K562 (cell line): ENCODE data around the gene TLE6. TPM values are rescaled to one million over a fixed set of nuclear protein-coding genes. Genes with fewer than 3 reads are reported as not detected.

ENCODE experiments used
- ATF7 ChIP-seq: fragments of 450-650 bp; IDR thresholded peaks from 2 replicates; pipeline ENCODE4 v1.7.1; 2014; ENCODE audit warnings: mild to moderate bottlenecking, moderate library complexity
- CBX2 ChIP-seq: fragments of 200-600 bp; sonication (generic); IDR thresholded peaks from one replicate; pipeline ENCODE4 v1.6.1; 2012; ENCODE audit warnings: mild to moderate bottlenecking, low read length, inconsistent platforms; ENCODE audit not compliant: insufficient read depth, poor library complexity, severe bottlenecking
- E2F3 ChIP-seq: fragments of 250-450 bp; sonication (Bioruptor Pico); IDR thresholded peaks from 2 replicates; pipeline ENCODE4 v1.4.0; 2020; ENCODE audit warnings: mild to moderate bottlenecking
- EP400 ChIP-seq: fragments of 450-650 bp; IDR thresholded peaks from 2 replicates; pipeline ENCODE4 v1.6.1; 2017; ENCODE audit warnings: antibody characterized with exemption, mild to moderate bottlenecking, moderate library complexity
- ID3 ChIP-seq, 2 experiments: fragments of 250-450 bp in 1 of 2; fragments of 450-650 bp in 1 of 2; sonication (Bioruptor Pico) in 1 of 2; IDR thresholded peaks; 2 replicates each; pipeline versions ENCODE4 v1.6.1 to v1.8.0; 2016 to 2021; ENCODE audit warnings: mild to moderate bottlenecking in 2 of 2, moderate library complexity in 2 of 2, missing compliant biosample characterization in 1 of 2, missing genetic modification characterization in 1 of 2
- MECOM ChIP-seq: fragments of 250-450 bp; sonication (Bioruptor Pico); IDR thresholded peaks from 2 replicates; pipeline ENCODE4 v1.8.0; 2022; ENCODE audit warnings: inconsistent platforms
- SAP30 ChIP-seq: fragments of 200-600 bp; sonication (generic); IDR thresholded peaks from 2 replicates; pipeline ENCODE4 v1.6.1; 2012; ENCODE audit warnings: borderline replicate concordance, low read depth, mild to moderate bottlenecking, moderate library complexity, low read length, control low read depth, inconsistent platforms; ENCODE audit not compliant: insufficient read depth, poor library complexity, severe bottlenecking
- SMAD1 ChIP-seq: fragments of 150-350 bp; IDR thresholded peaks from 2 replicates; pipeline ENCODE4 v1.6.1; 2014; ENCODE audit warnings: low read length, low read depth; ENCODE audit not compliant: partially characterized antibody
- SMARCB1 ChIP-seq: IDR thresholded peaks from 2 replicates; pipeline ENCODE4 v1.6.1; 2011; ENCODE audit warnings: improper control_type of control experiment, low read depth; ENCODE audit not compliant: insufficient read length
- WHSC1 ChIP-seq: IDR thresholded peaks from one replicate; pipeline ENCODE4 v1.6.1; 2012; ENCODE audit warnings: low read length, control low read depth, inconsistent platforms
- XRCC4 ChIP-seq: IDR thresholded peaks from one replicate; pipeline ENCODE4 v1.6.1; 2011; ENCODE audit not compliant: insufficient read depth, insufficient read length; ENCODE audit errors: extremely low read depth
- ZNF165 ChIP-seq: fragments of 250-450 bp; sonication (Bioruptor Pico); IDR thresholded peaks from 2 replicates; pipeline ENCODE4 v1.4.0; 2020; ENCODE audit warnings: borderline replicate concordance
- ZNF175 ChIP-seq: fragments of 200-800 bp; sonication (Bioruptor generic); IDR thresholded peaks from 2 replicates; pipeline ENCODE4 v1.6.1; 2016; ENCODE audit warnings: low read depth, mild to moderate bottlenecking, missing genetic modification characterization, missing compliant biosample characterization
- polyA plus RNA-seq, 8 experiments: library from polyadenylated mRNA; depleted of rRNA in 4 of 8; stranded (reverse) in 5 of 8; unstranded in 3 of 8; fragments of >200 nt; fragmentation: Nextera tagmentation in 2 of 8; fragmentation: Illumina TruSeq in 1 of 8; extraction: Ambion mirVana in 2 of 8; extraction: Trizol in 1 of 8; gene quantifications; 2 replicates each; pipeline versions ENCODE4 v1.2.1 to v1.2.3, GENCODE V29; 2011 to 2014; ENCODE audit warnings: inconsistent platforms in 1 of 8, missing spikeins in 1 of 8
- total RNA-seq, 7 experiments: library from RNA; depleted of rRNA in 6 of 7; stranded (reverse); fragments of >200 nt in 6 of 7; fragmentation: Illumina TruSeq in 2 of 7; extraction: Trizol in 2 of 7; gene quantifications; 2 replicates each; pipeline versions ENCODE4 v1.2.1 to v1.2.3, GENCODE V29; 2011 to 2021; ENCODE audit warnings: low replicate concordance in 1 of 7
- TF ChIP-seq, protein P1 (sequence below): fragments of 250-450 bp; sonication (Bioruptor Pico); IDR thresholded peaks from 2 replicates; pipeline ENCODE4 v1.5.0; 2022; ENCODE audit warnings: mild to moderate bottlenecking
- TF ChIP-seq, protein P2 (sequence below): sonication (generic); formaldehyde crosslinking; IDR thresholded peaks from 2 replicates; pipeline ENCODE4 v1.8.0; 2023; ENCODE audit warnings: mild to moderate bottlenecking, missing genetic modification reagents
- TF ChIP-seq, protein P3 (sequence below), 2 experiments: fragments of 450-650 bp in 1 of 2; IDR thresholded peaks; 2 replicates each; pipeline ENCODE4 v1.6.1; 2011 to 2017; ENCODE audit warnings: low read depth in 2 of 2, antibody characterized with exemption in 1 of 2, borderline replicate concordance in 1 of 2, low read length in 1 of 2, mild to moderate bottlenecking in 1 of 2, mixed read lengths in 1 of 2; ENCODE audit not compliant: control insufficient read depth in 1 of 2

Gene TLE6
- total and polyA plus RNA-seq, 9 of the 15 experiments (the other 6 are each of a cell fraction or from before 2014, with no cell fraction given) = 1.1 to 6.1 (median 2.5) TPM

- TF ChIP-seq MECOM (CRISPR knock-in tag) = no peak; the same call in 1 of the 2 replicates
- TF ChIP-seq CBX2 = no peak
- TF ChIP-seq, protein P1, sequence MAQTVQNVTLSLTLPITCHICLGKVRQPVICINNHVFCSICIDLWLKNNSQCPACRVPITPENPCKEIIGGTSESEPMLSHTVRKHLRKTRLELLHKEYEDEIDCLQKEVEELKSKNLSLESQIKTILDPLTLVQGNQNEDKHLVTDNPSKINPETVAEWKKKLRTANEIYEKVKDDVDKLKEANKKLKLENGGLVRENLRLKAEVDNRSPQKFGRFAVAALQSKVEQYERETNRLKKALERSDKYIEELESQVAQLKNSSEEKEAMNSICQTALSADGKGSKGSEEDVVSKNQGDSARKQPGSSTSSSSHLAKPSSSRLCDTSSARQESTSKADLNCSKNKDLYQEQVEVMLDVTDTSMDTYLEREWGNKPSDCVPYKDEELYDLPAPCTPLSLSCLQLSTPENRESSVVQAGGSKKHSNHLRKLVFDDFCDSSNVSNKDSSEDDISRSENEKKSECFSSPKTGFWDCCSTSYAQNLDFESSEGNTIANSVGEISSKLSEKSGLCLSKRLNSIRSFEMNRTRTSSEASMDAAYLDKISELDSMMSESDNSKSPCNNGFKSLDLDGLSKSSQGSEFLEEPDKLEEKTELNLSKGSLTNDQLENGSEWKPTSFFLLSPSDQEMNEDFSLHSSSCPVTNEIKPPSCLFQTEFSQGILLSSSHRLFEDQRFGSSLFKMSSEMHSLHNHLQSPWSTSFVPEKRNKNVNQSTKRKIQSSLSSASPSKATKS (CRISPR knock-in tag) = no peak
- no peak for TF ChIP-seq ZNF165 (CRISPR knock-in tag)
- TF ChIP-seq, protein P2, sequence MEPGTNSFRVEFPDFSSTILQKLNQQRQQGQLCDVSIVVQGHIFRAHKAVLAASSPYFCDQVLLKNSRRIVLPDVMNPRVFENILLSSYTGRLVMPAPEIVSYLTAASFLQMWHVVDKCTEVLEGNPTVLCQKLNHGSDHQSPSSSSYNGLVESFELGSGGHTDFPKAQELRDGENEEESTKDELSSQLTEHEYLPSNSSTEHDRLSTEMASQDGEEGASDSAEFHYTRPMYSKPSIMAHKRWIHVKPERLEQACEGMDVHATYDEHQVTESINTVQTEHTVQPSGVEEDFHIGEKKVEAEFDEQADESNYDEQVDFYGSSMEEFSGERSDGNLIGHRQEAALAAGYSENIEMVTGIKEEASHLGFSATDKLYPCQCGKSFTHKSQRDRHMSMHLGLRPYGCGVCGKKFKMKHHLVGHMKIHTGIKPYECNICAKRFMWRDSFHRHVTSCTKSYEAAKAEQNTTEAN (CRISPR knock-in tag) = no peak
- no peak for TF ChIP-seq SAP30
- no peak for TF ChIP-seq WHSC1
- peak; percentile 93 for TF ChIP-seq ZNF175 (CRISPR knock-in tag)
- TF ChIP-seq SMAD1 = no peak
- peak; percentile 48; the same call in 1 of the 2 replicates for TF ChIP-seq EP400
- TF ChIP-seq, protein P3, sequence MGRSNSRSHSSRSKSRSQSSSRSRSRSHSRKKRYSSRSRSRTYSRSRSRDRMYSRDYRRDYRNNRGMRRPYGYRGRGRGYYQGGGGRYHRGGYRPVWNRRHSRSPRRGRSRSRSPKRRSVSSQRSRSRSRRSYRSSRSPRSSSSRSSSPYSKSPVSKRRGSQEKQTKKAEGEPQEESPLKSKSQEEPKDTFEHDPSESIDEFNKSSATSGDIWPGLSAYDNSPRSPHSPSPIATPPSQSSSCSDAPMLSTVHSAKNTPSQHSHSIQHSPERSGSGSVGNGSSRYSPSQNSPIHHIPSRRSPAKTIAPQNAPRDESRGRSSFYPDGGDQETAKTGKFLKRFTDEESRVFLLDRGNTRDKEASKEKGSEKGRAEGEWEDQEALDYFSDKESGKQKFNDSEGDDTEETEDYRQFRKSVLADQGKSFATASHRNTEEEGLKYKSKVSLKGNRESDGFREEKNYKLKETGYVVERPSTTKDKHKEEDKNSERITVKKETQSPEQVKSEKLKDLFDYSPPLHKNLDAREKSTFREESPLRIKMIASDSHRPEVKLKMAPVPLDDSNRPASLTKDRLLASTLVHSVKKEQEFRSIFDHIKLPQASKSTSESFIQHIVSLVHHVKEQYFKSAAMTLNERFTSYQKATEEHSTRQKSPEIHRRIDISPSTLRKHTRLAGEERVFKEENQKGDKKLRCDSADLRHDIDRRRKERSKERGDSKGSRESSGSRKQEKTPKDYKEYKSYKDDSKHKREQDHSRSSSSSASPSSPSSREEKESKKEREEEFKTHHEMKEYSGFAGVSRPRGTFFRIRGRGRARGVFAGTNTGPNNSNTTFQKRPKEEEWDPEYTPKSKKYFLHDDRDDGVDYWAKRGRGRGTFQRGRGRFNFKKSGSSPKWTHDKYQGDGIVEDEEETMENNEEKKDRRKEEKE (IDR thresholded peaks at IDR 0.05; ENCODE audit: borderline replicate concordance in 1 of 2, control insufficient read depth in 1 of 2, low read depth in 2 of 2, low read length in 1 of 2) = no peak
- TF ChIP-seq SMARCB1 = no peak
- no peak for TF ChIP-seq E2F3
- peak; percentile 98 for TF ChIP-seq ATF7
- no peak for TF ChIP-seq ID3 (CRISPR knock-in tag; IDR thresholded peaks at IDR 0.05)
- no peak; the same call in 1 of the 2 replicates for TF ChIP-seq ID3 (tag; IDR thresholded peaks at IDR 0.05)
- TF ChIP-seq XRCC4 = no peak
Observed at GRCh38 chr19:3035542-3036118, 58.3 kb downstream of the TLE6 start (continued).
